ENCODE data around the gene CKAP5.
"Not testable (repeated sequence)": the region's sequence is repeated elsewhere in the genome, so short reads cannot be mapped to it uniquely, and the experiment has no call there.

The CKAP5 gene

GRCh38 chr11:46855167-46855566, 9.1 kb upstream of the CKAP5 start:
- no peak for DNase-seq (ENCODE audit: low read depth)

- no peak for DNase-seq (ENCODE audit: low read depth)
These were observed 4.8 kb upstream of the CKAP5 start for GRCh38 chr11:46850829-46851380.

GRCh38 chr11:46849631-46850030, 3.6 kb upstream of the CKAP5 start:
- no peak for DNase-seq (ENCODE audit: low read depth)

GRCh38 chr11:46846510-46846830, 390 bp upstream of the CKAP5 start:
- DNase-seq (ENCODE audit: low read depth): no peak

GRCh38 chr11:46845440-46845739, 690 bp downstream of the CKAP5 start:
- DNase-seq (ENCODE audit: low read depth): no peak

GRCh38 chr11:46840116-46840515, 6.0 kb downstream of the CKAP5 start:
- DNase-seq (ENCODE audit: low read depth): no peak

GRCh38 chr11:46838501-46838900, 7.6 kb downstream of the CKAP5 start:
- DNase-seq (ENCODE audit: low read depth): no peak

GRCh38 chr11:46837860-46838259, 8.2 kb downstream of the CKAP5 start:
- DNase-seq (ENCODE audit: low read depth): no peak

- DNase-seq (ENCODE audit: low read depth): no peak
These were observed 9.2 kb downstream of the CKAP5 start for GRCh38 chr11:46836870-46837269.

- DNase-seq (ENCODE audit: low read depth): no peak
These were observed 9.6 kb downstream of the CKAP5 start for GRCh38 chr11:46836431-46836830.

- no peak for DNase-seq (ENCODE audit: low read depth)
These were observed 10.2 kb downstream of the CKAP5 start for GRCh38 chr11:46835897-46836296.

- DNase-seq (ENCODE audit: low read depth): no peak
These were observed 11.3 kb downstream of the CKAP5 start for GRCh38 chr11:46834821-46835220.

GRCh38 chr11:46832511-46833214, 13.4 kb downstream of the CKAP5 start:
- no peak for DNase-seq (ENCODE audit: low read depth)

GRCh38 chr11:46827995-46828394, 18.1 kb downstream of the CKAP5 start:
- DNase-seq (ENCODE audit: low read depth): no peak

- DNase-seq (ENCODE audit: low read depth): peak; percentile 55
These were observed 19.6 kb downstream of the CKAP5 start for GRCh38 chr11:46826310-46827044.

GRCh38 chr11:46808799-46809431, 37.2 kb downstream of the CKAP5 start:
- no peak for DNase-seq (ENCODE audit: low read depth)

GRCh38 chr11:46801694-46802470, 44.2 kb downstream of the CKAP5 start:
- DNase-seq (ENCODE audit: low read depth): no peak

- no peak for DNase-seq (ENCODE audit: low read depth)
These were observed 45.9 kb downstream of the CKAP5 start for GRCh38 chr11:46800177-46800576.

GRCh38 chr11:46799725-46800124, 46.4 kb downstream of the CKAP5 start:
- DNase-seq (ENCODE audit: low read depth): not testable (repeated sequence)

GRCh38 chr11:46778416-46778815, 67.7 kb downstream of the CKAP5 start:
- no peak for DNase-seq (ENCODE audit: low read depth)

GRCh38 chr11:46776878-46777277, 69.2 kb downstream of the CKAP5 start:
- no peak for DNase-seq (ENCODE audit: low read depth)

GRCh38 chr11:46769636-46770221, 76.4 kb downstream of the CKAP5 start:
- DNase-seq (ENCODE audit: low read depth): no peak
